Neural progenitor cell (in vitro differentiated cells): ENCODE measurements around the gene CD44. TPM values are rescaled to one million over a fixed set of nuclear protein-coding genes. Genes with fewer than 3 reads are reported as not detected.

Source experiments
- DNase-seq: peaks from one replicate; pipeline ENCODE4 v3.0.0-alpha.2; 2016; ENCODE audit warnings: low spot score
- H2AFZ ChIP-seq: fragments of 200-600 bp; sonication (generic); replicated peaks from 2 replicates; pipeline ENCODE4 v1.6.1; 2016; ENCODE audit warnings: antibody characterized with exemption
- H3F3A ChIP-seq: fragments of 200-600 bp; sonication (generic); 2 replicates; pipeline ENCODE4 v1.6.1; 2016; ENCODE audit warnings: antibody characterized with exemption, low read depth
- H3K27ac ChIP-seq: fragments of 200-600 bp; sonication (generic); 2 replicates; pipeline ENCODE4 v1.5.1; 2016; ENCODE audit warnings: mild to moderate bottlenecking
- H3K27me3 ChIP-seq: fragments of 200-600 bp; sonication (generic); 2 replicates; pipeline ENCODE4 v1.6.1; 2016; ENCODE audit warnings: mild to moderate bottlenecking, moderate library complexity
- H3K36me3 ChIP-seq: fragments of 200-600 bp; sonication (generic); 2 replicates; pipeline ENCODE4 v1.5.1; 2016
- H3K4me1 ChIP-seq: fragments of 200-600 bp; sonication (generic); 2 replicates; pipeline ENCODE4 v1.6.1; 2016; ENCODE audit warnings: mixed run types
- H3K4me2 ChIP-seq: fragments of 200-600 bp; sonication (generic); 2 replicates; pipeline ENCODE4 v1.6.1; 2016
- H3K4me3 ChIP-seq: fragments of 200-600 bp; sonication (generic); 2 replicates; pipeline ENCODE4 v1.5.1; 2016
- H3K79me2 ChIP-seq: fragments of 200-600 bp; sonication (generic); 2 replicates; pipeline ENCODE4 v1.6.1; 2016; ENCODE audit warnings: low read depth
- H3K9ac ChIP-seq: fragments of 200-600 bp; sonication (generic); 2 replicates; pipeline ENCODE4 v1.6.1; 2016
- H3K9me3 ChIP-seq: fragments of 200-600 bp; sonication (generic); 2 replicates; pipeline ENCODE4 v1.5.1; 2016; ENCODE audit warnings: low read depth
- H4K20me1 ChIP-seq: fragments of 200-600 bp; sonication (generic); 2 replicates; pipeline ENCODE4 v1.6.1; 2016; ENCODE audit warnings: low read depth
- H3K27ac Mint-ChIP-seq: 3 replicates; pipeline ENCODE4 v1.8.0; 2021; ENCODE audit warnings: mixed read lengths
- H3K27me3 Mint-ChIP-seq: 2 replicates; pipeline ENCODE4 v1.8.0; 2022; ENCODE audit warnings: low read depth, mild to moderate bottlenecking, inconsistent platforms, moderate library complexity, mixed read lengths; ENCODE audit not compliant: insufficient read depth
- H3K36me3 Mint-ChIP-seq: 3 replicates; pipeline ENCODE4 v1.8.0; 2021; ENCODE audit warnings: mixed read lengths
- H3K4me1 Mint-ChIP-seq: 3 replicates; pipeline ENCODE4 v1.8.0; 2021; ENCODE audit warnings: mixed read lengths
- H3K4me3 Mint-ChIP-seq: 3 replicates; pipeline ENCODE4 v1.8.0; 2021; ENCODE audit warnings: mild to moderate bottlenecking, moderate library complexity, mixed read lengths
- H3K9me3 Mint-ChIP-seq: 3 replicates; pipeline ENCODE4 v1.8.0; 2020; ENCODE audit warnings: mixed read lengths
- EZH2 ChIP-seq: fragments of 200-600 bp; sonication (generic); IDR thresholded peaks from 2 replicates; pipeline ENCODE4 v1.6.1; 2017; ENCODE audit warnings: antibody characterized with exemption, mild to moderate bottlenecking, moderate library complexity
- EZH2phosphoT487 ChIP-seq: fragments of 200-600 bp; sonication (generic); IDR thresholded peaks from 2 replicates; pipeline ENCODE4 v1.6.1; 2017; ENCODE audit warnings: antibody characterized with exemption
- total RNA-seq: library from RNA; depleted of rRNA; stranded (reverse); fragments of >200 nt; gene quantifications from 2 replicates; pipeline ENCODE4 v1.2.3, GENCODE V29; 2015; ENCODE audit warnings: low replicate concordance
- TF ChIP-seq, protein P1 (sequence below): fragments of 200-600 bp; sonication (generic); IDR thresholded peaks from 2 replicates; pipeline ENCODE4 v1.5.1; 2017; ENCODE audit warnings: antibody characterized with exemption, mild to moderate bottlenecking

The CD44 gene
- total RNA-seq, 1 donor from 2014 or later: 1.4 TPM

DNA sequence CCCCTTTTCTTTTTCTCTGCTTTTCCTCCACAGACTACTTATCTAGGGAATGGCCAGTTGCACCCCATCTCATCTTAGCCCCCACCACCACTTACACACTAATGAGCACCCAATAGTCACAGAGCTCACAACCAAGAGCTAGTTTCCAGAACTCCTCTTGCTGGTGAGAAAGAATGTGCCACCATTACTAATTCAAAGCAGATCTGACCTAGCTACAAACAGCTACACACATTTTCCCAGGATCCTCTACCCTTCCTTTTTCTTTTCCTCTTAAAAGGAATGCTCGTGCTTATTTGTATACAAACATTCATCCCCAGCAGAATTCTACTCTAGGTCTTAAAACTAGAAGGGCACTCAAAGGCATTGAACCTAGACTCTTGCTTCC lies 136.8 kb downstream of the CD44 start:
- Mint-ChIP-seq H3K36me3 (peaks cover 4% of the 10 kb centered on the region), H3K27me3 (no peaks in the 10 kb centered on the region), H3K4me3 (no peak overlapping the region), H3K9me3 (peaks cover 3% of the 10 kb centered on the region), H3K27ac (no peak overlapping the region), H3K4me1 (peaks cover 10% of the 10 kb centered on the region)
- Histone ChIP-seq H4K20me1 (no peaks in the 10 kb centered on the region), H3K9ac (no peak overlapping the region), H3K4me3 (no peak overlapping the region), H3F3A (no peaks in the 10 kb centered on the region), H3K27me3 (no peaks in the 10 kb centered on the region), H3K36me3 (no peaks in the 10 kb centered on the region), H3K4me2 (no peak overlapping the region), H3K9me3 (no peaks in the 10 kb centered on the region), H2AFZ (no peak overlapping the region), H3K27ac (no peak overlapping the region), H3K4me1 (no peaks in the 10 kb centered on the region), H3K79me2 (no peaks in the 10 kb centered on the region)
- DNase-seq: no peak
- TF ChIP-seq EZH2phosphoT487 (no peak), EZH2 (no peak)
- TF ChIP-seq, protein P1, sequence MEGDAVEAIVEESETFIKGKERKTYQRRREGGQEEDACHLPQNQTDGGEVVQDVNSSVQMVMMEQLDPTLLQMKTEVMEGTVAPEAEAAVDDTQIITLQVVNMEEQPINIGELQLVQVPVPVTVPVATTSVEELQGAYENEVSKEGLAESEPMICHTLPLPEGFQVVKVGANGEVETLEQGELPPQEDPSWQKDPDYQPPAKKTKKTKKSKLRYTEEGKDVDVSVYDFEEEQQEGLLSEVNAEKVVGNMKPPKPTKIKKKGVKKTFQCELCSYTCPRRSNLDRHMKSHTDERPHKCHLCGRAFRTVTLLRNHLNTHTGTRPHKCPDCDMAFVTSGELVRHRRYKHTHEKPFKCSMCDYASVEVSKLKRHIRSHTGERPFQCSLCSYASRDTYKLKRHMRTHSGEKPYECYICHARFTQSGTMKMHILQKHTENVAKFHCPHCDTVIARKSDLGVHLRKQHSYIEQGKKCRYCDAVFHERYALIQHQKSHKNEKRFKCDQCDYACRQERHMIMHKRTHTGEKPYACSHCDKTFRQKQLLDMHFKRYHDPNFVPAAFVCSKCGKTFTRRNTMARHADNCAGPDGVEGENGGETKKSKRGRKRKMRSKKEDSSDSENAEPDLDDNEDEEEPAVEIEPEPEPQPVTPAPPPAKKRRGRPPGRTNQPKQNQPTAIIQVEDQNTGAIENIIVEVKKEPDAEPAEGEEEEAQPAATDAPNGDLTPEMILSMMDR: no peak

DNA sequence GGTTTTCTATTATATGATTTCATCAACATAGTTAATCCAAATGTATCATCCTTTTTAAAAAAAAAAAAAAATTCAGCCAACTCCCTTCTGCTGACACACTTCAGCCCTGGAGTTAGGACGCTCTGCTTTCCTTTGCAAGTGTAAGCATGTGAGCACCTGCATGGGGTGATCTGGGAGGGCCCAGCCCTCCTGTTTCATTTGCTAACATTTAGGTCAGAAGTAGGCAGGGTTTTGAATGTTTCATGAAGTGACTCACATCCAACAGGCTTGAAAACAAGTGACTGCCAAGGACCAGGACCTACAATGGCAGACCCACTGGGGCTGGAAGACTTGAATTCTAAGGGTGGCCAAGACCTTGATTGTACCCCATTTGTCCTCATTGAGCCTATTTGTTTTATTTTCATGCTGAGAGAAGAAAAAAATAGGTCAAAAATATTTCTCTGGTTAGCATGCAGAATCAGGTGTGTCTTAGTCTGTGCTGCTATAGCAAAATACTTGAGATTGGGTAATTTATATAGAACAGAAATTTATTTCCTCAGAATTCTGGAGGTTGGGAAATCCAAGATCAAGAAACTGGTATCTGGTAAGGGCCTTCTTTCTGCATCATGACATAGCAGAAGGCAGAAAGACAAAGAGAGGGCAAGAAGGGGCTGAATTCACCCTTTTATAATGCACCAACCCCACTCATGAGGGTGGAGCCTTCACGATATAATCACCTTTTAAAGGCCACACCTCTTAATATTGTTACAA lies 137.6 kb downstream of the CD44 start:
- Mint-ChIP-seq H3K27ac (no peak overlapping the region), H3K36me3 (peaks cover 4% of the 10 kb centered on the region), H3K9me3 (peaks cover 3% of the 10 kb centered on the region), H3K4me1 (peaks cover 10% of the 10 kb centered on the region), H3K4me3 (no peak overlapping the region), H3K27me3 (no peaks in the 10 kb centered on the region)
- Histone ChIP-seq H3K9me3 (no peaks in the 10 kb centered on the region), H3K27me3 (no peaks in the 10 kb centered on the region), H3K4me3 (no peak overlapping the region), H3F3A (no peaks in the 10 kb centered on the region), H3K27ac (no peak overlapping the region), H3K36me3 (no peaks in the 10 kb centered on the region), H4K20me1 (no peaks in the 10 kb centered on the region), H3K9ac (no peak overlapping the region), H2AFZ (no peak overlapping the region), H3K79me2 (no peaks in the 10 kb centered on the region), H3K4me2 (no peak overlapping the region), H3K4me1 (no peaks in the 10 kb centered on the region)
- no peak for TF ChIP-seq EZH2phosphoT487
- TF ChIP-seq EZH2: no peak
- TF ChIP-seq, protein P1: no peak
- DNase-seq: no peak

DNA sequence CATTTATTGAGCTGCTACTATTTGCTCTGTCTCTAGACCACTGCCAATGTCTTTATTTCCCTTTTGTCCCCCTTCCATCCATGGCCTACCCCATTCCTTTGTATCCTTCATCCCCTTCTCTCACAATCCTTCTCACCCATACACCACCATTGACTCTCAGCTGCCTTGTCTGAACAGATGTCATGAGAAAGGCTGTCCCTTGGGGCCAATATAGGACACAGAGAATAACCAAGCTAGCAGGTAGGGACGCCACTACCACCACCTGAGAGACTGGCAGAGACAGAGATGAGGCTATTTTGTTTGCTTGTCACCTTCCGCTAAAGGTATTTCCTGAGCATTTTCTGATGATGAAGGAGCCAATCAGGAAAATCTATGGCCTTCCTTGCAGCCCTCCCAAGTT lies 138.9 kb downstream of the CD44 start:
- Histone ChIP-seq H3K79me2 (no peaks in the 10 kb centered on the region), H3K4me1 (no peaks in the 10 kb centered on the region), H2AFZ (no peak overlapping the region), H3K4me3 (no peak overlapping the region), H3F3A (no peaks in the 10 kb centered on the region), H3K9ac (no peak overlapping the region), H3K27me3 (no peaks in the 10 kb centered on the region), H3K36me3 (no peaks in the 10 kb centered on the region), H3K27ac (no peak overlapping the region), H3K9me3 (no peaks in the 10 kb centered on the region), H3K4me2 (no peak overlapping the region), H4K20me1 (no peaks in the 10 kb centered on the region)
- no peak for DNase-seq
- Mint-ChIP-seq H3K4me1 (peaks cover 10% of the 10 kb centered on the region), H3K4me3 (no peak overlapping the region), H3K27ac (no peak overlapping the region), H3K36me3 (no peaks in the 10 kb centered on the region), H3K9me3 (peaks cover 3% of the 10 kb centered on the region), H3K27me3 (no peaks in the 10 kb centered on the region)
- TF ChIP-seq EZH2 (no peak), EZH2phosphoT487 (no peak)
- TF ChIP-seq, protein P1: no peak
